LNCaP clone FGC (cell line): ENCODE measurements around the gene RALGAPA2.

ENCODE experiments used
- DNase-seq: peaks from one replicate; pipeline ENCODE4 v3.0.0-alpha.2; 2011; ENCODE audit warnings: low read depth
- H3K4me3 ChIP-seq: 2 replicates; pipeline ENCODE4 v1.5.1; 2011; ENCODE audit warnings: mild to moderate bottlenecking, low read depth, low read length, control low read depth
- TF ChIP-seq, protein P1 (sequence below): IDR thresholded peaks from 2 replicates; pipeline ENCODE4 v1.5.1; 2012; ENCODE audit warnings: mild to moderate bottlenecking; ENCODE audit not compliant: control insufficient read depth, insufficient read depth; ENCODE audit errors: extremely low read depth

RALGAPA2 gene

DNA sequence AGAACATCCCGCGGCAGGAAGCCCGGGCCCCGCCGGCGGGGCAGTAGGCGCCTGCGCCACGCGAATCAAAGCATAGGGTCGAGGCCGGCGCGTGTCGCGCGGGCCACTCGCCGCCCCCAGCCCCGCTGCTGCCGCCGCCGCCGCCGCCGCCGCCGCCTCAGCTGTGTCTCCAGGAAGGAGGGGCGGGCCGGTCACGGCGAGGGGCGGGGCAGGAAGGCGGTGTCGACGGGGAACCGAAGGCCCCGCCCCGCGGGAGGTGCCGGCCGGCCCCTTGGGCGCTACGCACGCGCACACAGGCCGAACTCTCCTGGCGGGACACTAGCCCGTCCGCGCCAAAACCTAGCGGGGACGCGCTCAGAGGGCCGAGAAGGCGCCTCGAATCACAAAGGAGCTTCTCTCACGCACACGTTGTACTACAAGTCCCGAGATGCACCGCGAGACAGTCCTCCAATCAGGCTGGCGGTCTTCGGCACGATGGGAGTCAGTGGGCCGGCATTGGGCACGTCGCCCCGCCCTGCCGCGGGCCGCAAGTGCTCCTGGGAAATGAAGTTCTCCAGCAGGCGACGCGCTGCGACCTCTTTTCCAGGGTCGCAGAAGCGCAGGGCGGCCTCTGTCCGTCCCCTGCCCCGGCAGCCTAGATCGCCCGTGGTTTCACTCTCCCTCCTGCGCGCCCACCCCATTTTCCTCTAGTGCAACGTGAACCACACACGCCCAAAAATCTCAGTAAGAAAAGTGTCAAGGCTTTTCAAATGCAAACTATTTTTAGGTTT is at the start of gene RALGAPA2:
Gene RALGAPA2 (minus strand): TSS at position 171 of the 770 bp plus-strand sequence. CDS start 164 bp downstream, at position 7.
- TF ChIP-seq, protein P1, sequence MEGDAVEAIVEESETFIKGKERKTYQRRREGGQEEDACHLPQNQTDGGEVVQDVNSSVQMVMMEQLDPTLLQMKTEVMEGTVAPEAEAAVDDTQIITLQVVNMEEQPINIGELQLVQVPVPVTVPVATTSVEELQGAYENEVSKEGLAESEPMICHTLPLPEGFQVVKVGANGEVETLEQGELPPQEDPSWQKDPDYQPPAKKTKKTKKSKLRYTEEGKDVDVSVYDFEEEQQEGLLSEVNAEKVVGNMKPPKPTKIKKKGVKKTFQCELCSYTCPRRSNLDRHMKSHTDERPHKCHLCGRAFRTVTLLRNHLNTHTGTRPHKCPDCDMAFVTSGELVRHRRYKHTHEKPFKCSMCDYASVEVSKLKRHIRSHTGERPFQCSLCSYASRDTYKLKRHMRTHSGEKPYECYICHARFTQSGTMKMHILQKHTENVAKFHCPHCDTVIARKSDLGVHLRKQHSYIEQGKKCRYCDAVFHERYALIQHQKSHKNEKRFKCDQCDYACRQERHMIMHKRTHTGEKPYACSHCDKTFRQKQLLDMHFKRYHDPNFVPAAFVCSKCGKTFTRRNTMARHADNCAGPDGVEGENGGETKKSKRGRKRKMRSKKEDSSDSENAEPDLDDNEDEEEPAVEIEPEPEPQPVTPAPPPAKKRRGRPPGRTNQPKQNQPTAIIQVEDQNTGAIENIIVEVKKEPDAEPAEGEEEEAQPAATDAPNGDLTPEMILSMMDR, result no peak
- peak; percentile 99 for DNase-seq
- H3K4me3 ChIP-seq, result peak within 1 kb of the TSS; percentile 71

DNA sequence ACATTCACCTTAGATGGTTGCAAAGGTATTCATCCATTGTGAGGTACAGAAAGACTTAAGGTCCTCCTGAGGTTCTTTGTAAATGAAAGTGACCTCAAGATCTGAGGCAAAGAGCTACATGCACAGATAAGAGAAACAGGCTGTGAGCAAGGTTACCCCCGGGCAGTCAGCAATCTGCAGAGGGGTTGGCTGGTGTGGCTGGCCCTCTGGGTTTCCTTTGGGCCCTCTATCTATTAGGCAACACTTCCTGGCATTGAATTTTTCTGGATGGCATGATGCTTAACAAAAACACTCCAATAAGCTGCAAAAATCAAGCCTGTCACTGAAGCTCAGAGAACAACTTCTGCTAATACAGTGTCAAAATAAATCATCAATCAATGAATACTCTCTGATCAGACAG is 48.9 kb upstream of the RALGAPA2 start:
- DNase-seq, result no peak

DNA sequence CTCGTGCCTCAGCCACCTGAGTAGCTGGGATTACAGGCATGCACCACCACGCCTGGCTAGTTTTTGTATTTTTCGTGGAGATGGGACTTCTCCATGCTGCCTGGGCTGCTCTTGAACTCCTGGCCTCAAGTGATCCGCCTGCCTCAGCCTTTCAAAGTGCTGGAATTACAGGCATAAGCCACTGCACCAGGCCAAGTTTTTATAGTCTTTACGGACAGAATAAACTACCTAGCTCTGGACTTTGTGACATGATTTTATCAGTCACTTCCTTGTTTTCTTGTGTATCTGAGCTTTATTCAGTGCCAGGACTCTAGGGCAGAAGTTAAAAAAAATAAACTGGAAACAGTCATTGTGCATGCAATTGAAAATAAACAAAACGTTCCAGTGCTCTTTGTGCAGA is 46.7 kb upstream of the RALGAPA2 start:
- no peak overlapping the region for H3K4me3 ChIP-seq
- peak; percentile 96 for DNase-seq
- TF ChIP-seq, protein P1, result 0 out of 2 replicates have a peak, but pooled peaks have one; percentile 3

More for the DNA sequence above, 48.9 kb upstream of the RALGAPA2 start:
- no peak overlapping the region for H3K4me3 ChIP-seq
- TF ChIP-seq, protein P1, result no peak

DNA sequence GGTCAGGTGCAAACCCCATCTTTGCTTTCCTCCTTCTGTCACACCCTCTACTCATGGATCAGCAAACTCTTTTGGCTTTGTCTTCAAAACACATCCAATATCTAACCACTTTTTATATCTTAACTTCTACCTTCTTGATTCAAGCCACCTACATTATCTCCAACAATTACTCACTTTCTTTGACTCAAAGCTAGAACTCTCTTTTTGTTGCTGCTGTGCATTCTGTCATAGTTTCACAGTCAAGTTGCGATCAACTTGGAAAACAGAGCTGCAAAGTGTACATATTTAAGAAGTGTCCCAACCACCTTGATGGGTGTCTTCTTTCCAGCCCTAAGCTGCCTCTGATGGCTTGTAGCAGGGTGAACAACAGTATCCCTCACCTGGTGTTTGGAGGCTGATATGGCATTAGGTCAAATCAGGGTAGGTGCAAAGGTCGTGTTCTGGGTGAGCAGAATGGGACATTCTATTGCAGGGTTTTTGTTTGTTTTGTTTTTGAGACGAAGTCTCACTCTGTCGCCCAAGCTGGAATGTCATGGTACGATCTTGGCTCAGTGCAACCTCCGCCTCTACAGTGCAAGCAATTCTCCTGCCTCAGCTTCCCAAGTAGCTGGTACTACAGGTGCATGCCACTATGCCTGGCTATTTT is 43.4 kb upstream of the RALGAPA2 start:
- no peak for DNase-seq

DNA sequence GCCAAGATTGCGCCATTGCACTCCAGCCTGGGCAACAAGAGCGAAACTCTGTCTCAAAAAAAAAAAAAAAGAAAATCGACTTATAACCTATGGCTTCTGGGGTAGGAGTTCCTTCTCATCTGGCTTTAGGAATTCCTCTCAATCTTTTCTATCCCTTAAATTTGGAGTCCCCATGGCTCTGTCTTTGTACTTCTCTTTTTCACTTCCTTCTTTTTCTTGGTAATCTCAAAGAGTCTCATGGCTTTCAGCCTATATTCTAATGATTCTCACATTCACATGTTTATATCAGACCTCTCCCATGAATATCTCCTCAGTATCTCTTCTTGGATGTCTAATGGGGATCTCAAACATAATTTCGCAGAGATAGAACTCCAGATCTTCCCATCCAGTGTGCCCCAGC is 42.8 kb upstream of the RALGAPA2 start:
- DNase-seq, result no peak
- no peak overlapping the region for H3K4me3 ChIP-seq
- TF ChIP-seq, protein P1, result no peak

More for the DNA sequence above, 43.4 kb upstream of the RALGAPA2 start:
- H3K4me3 ChIP-seq, result no peak overlapping the region
- TF ChIP-seq, protein P1, result no peak

DNA sequence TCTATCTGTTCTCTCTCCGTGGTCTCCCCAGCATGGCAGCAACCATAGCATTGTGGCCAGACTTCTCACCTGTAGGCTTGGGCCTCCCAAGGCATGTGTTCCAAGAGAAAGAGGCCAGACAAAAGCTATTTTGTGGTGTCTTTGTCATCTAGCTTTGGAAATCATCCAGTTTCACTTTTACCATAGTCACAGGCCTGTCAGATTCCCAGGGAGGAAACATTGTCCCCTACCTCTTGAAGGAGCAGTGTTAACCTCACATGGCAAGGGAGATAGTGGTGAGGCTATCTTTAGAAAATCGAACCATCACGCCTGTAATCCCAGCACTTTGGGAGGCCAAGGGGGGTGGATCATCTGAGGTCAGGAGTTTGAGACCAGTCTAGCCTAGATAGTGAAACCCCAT is 42.3 kb upstream of the RALGAPA2 start:
- TF ChIP-seq, protein P1, result no peak
- DNase-seq, result no peak
- no peak overlapping the region for H3K4me3 ChIP-seq
